Measurements from ENCODE around the gene SAV1. TPM values are rescaled to one million over a fixed set of nuclear protein-coding genes. Genes with fewer than 3 reads are reported as not detected.

The SAV1 gene
- total and polyA plus RNA-seq, 2 experiments from 2014 or later, result 74.2 to 82.8 TPM

DNA sequence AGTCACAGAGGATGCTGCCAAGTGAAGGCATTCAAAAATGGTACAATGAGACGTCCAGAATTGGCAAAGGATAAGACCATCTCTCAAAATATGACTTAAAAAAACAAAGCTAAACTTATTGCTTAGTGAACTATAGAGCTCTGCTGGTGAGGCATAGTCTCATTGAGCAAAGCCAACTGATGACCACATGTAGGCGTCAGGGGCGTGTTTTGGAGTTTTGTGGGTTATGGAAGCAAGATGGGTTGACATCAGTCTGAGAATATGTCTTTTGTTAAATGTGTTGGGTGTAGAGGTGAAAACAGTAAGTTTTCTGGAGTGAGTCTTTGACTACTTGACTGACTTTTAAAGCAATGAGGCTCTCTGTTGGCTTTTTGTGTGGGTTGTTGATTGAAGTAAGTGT lies 60.9 kb downstream of the SAV1 start (continued):
- TF ChIP-seq, protein P1, sequence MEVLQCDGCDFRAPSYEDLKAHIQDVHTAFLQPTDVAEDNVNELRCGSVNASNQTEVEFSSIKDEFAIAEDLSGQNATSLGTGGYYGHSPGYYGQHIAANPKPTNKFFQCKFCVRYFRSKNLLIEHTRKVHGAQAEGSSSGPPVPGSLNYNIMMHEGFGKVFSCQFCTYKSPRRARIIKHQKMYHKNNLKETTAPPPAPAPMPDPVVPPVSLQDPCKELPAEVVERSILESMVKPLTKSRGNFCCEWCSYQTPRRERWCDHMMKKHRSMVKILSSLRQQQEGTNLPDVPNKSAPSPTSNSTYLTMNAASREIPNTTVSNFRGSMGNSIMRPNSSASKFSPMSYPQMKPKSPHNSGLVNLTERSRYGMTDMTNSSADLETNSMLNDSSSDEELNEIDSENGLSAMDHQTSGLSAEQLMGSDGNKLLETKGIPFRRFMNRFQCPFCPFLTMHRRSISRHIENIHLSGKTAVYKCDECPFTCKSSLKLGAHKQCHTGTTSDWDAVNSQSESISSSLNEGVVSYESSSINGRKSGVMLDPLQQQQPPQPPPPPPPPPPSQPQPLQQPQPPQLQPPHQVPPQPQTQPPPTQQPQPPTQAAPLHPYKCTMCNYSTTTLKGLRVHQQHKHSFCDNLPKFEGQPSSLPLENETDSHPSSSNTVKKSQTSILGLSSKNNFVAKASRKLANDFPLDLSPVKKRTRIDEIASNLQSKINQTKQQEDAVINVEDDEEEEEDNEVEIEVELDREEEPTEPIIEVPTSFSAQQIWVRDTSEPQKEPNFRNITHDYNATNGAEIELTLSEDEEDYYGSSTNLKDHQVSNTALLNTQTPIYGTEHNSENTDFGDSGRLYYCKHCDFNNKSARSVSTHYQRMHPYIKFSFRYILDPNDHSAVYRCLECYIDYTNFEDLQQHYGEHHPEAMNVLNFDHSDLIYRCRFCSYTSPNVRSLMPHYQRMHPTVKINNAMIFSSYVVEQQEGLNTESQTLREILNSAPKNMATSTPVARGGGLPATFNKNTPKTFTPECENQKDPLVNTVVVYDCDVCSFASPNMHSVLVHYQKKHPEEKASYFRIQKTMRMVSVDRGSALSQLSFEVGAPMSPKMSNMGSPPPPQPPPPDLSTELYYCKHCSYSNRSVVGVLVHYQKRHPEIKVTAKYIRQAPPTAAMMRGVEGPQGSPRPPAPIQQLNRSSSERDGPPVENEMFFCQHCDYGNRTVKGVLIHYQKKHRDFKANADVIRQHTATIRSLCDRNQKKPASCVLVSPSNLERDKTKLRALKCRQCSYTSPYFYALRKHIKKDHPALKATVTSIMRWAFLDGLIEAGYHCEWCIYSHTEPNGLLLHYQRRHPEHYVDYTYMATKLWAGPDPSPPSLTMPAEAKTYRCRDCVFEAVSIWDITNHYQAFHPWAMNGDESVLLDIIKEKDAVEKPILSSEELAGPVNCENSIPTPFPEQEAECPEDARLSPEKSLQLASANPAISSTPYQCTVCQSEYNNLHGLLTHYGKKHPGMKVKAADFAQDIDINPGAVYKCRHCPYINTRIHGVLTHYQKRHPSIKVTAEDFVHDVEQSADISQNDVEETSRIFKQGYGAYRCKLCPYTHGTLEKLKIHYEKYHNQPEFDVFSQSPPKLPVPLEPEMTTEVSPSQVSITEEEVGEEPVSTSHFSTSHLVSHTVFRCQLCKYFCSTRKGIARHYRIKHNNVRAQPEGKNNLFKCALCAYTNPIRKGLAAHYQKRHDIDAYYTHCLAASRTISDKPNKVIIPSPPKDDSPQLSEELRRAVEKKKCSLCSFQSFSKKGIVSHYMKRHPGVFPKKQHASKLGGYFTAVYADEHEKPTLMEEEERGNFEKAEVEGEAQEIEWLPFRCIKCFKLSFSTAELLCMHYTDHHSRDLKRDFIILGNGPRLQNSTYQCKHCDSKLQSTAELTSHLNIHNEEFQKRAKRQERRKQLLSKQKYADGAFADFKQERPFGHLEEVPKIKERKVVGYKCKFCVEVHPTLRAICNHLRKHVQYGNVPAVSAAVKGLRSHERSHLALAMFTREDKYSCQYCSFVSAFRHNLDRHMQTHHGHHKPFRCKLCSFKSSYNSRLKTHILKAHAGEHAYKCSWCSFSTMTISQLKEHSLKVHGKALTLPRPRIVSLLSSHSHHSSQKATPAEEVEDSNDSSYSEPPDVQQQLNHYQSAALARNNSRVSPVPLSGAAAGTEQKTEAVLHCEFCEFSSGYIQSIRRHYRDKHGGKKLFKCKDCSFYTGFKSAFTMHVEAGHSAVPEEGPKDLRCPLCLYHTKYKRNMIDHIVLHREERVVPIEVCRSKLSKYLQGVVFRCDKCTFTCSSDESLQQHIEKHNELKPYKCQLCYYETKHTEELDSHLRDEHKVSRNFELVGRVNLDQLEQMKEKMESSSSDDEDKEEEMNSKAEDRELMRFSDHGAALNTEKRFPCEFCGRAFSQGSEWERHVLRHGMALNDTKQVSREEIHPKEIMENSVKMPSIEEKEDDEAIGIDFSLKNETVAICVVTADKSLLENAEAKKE (CRISPR knock-in tag; IDR thresholded peaks at IDR 0.05), result no peak
- no peak for TF ChIP-seq ZNF114 (CRISPR knock-in tag; IDR thresholded peaks at IDR 0.05)
- no peak for TF ChIP-seq EZH2 (IDR thresholded peaks at IDR 0.05; ENCODE audit: low read depth, unreplicated experiment)
- TF ChIP-seq NANOG (IDR thresholded peaks at IDR 0.05; ENCODE audit: borderline replicate concordance), result no peak

DNA sequence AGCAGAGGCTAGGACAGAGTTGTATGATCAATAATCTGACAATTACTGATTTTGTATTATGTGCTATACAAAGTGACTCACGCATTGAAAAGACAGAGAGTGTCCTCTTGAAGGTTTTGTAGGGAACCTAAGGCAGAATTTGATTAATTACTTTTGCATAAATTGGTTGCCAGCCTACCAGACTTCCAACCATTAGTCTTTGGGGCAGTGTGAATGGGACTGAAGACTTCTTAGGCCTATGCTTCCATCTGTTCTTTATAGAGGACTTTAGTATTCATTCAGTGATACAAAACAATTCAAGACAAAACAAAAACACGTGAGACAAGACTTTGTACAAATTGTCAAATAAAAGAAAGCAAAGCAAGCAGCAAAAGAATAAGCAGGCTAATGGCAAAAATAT lies 61.6 kb downstream of the SAV1 start:
- ATAC-seq, result no peak
- Histone ChIP-seq H3F3A (replicated peaks; ENCODE audit: low read depth) (no peaks in the 10 kb centered on the region), H3K4me2 (no peak overlapping the region), H3K36me3 (ENCODE audit: insufficient read depth) (no peaks in the 10 kb centered on the region), H4K20me1 (replicated peaks; ENCODE audit: insufficient read depth) (no peaks in the 10 kb centered on the region), H3K9me2 (ENCODE audit: insufficient read depth) (no peaks in the 10 kb centered on the region), H3K27me3 (ENCODE audit: insufficient read depth) (no peaks in the 10 kb centered on the region), H3K4me3 (no peak overlapping the region), H2AFZ (no peak overlapping the region), H3K27ac (ENCODE audit: low read depth) (no peak overlapping the region), H3K79me2 (replicated peaks; ENCODE audit: insufficient read depth) (no peaks in the 10 kb centered on the region), H3K4me1 (ENCODE audit: insufficient read depth) (no peaks in the 10 kb centered on the region)
- Mint-ChIP-seq H3K27ac (no peak overlapping the region), H3K4me1 (no peaks in the 10 kb centered on the region; the same call in 1 of the 3 replicates), H3K9me3 (no peaks in the 10 kb centered on the region), H3K27me3 (ENCODE audit: insufficient read depth, low read depth, poor library complexity) (no peaks in the 10 kb centered on the region), H3K36me3 (ENCODE audit: low read depth) (no peaks in the 10 kb centered on the region), H3K4me3 (no peak overlapping the region)
- no peak for DNase-seq (ENCODE audit: low spot score)
- TF ChIP-seq, protein P2, sequence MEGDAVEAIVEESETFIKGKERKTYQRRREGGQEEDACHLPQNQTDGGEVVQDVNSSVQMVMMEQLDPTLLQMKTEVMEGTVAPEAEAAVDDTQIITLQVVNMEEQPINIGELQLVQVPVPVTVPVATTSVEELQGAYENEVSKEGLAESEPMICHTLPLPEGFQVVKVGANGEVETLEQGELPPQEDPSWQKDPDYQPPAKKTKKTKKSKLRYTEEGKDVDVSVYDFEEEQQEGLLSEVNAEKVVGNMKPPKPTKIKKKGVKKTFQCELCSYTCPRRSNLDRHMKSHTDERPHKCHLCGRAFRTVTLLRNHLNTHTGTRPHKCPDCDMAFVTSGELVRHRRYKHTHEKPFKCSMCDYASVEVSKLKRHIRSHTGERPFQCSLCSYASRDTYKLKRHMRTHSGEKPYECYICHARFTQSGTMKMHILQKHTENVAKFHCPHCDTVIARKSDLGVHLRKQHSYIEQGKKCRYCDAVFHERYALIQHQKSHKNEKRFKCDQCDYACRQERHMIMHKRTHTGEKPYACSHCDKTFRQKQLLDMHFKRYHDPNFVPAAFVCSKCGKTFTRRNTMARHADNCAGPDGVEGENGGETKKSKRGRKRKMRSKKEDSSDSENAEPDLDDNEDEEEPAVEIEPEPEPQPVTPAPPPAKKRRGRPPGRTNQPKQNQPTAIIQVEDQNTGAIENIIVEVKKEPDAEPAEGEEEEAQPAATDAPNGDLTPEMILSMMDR (conservative IDR thresholded peaks at IDR 0.05; ENCODE audit: low read depth in 2 of 2), result no peak
- TF ChIP-seq STAT1 (IDR thresholded peaks at IDR 0.05; ENCODE audit: unreplicated experiment) (no peak), EZH2 (IDR thresholded peaks at IDR 0.05; ENCODE audit: low read depth, unreplicated experiment) (no peak), ZNF114 (CRISPR knock-in tag; IDR thresholded peaks at IDR 0.05) (no peak), EZH2phosphoT487 (IDR thresholded peaks at IDR 0.05; ENCODE audit: unreplicated experiment) (no peak), NANOG (IDR thresholded peaks at IDR 0.05; ENCODE audit: borderline replicate concordance) (no peak), POLR2AphosphoS5 (IDR thresholded peaks at IDR 0.05; ENCODE audit: low read depth) (no peak)
- TF ChIP-seq, protein P1 (CRISPR knock-in tag; IDR thresholded peaks at IDR 0.05), result no peak

All from GM23338 (cell line).